ENCODE data around the gene FBXL2. TPM values are rescaled to one million over a fixed set of nuclear protein-coding genes. Genes with fewer than 3 reads are reported as not detected.

FBXL2 gene
- total RNA-seq, 3 donors from 2014 or later (not counting 1 experiment from before 2014, with no cell fraction given): not detected

DNA sequence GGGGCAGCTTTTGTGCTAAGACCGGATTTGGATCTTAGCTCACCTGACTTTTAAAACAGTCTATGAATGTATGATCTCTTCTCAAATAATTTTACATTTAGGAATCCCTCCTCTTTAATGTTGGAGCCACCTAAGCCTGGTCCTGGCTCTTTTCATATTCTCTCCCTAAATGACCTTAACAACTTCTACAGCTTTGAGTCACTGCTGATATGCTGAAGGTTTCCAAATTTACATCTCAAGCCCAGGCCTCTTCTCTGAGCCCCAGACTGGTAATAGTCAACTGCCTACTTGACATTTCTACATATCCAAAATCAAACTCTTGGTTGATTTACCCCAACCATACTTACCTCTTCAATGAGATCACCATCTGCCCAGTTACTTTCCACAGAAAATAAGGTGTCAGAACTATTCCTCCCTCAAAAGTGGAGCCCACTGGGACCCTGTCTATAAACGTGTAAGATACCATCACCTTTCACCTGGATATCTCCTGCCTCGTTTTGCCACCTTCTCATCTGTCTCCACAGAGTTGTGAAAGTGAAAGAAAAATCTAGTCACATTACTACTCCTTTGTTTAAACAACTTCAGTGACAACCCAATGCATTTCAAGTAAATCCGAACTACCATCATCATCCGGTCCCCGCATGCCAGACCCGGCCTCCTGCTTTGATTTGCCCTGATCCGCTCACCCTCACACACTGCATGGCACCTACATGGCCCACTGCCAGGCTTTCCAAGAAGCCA, 114.2 kb downstream of the FBXL2 start:
- no peaks in the 10 kb centered on the region for H3K27me3 Mint-ChIP-seq (ENCODE audit: low read depth in 2 of 2)
- Histone ChIP-seq H3K27ac (ENCODE audit: low read length) (no peak overlapping the region), H3K4me3 (ENCODE audit: low read length) (no peak overlapping the region), H3K4me1 (ENCODE audit: control insufficient read depth, insufficient read depth, low read length) (no peaks in the 10 kb centered on the region), H3K9me3 (ENCODE audit: control insufficient read depth, insufficient read depth, low read length) (no peaks in the 10 kb centered on the region), H3K36me3 (ENCODE audit: control insufficient read depth, insufficient read depth, low read length) (peaks cover 74% of the 10 kb centered on the region), H3K27me3 (ENCODE audit: control insufficient read depth, insufficient read depth, low read length) (no peaks in the 10 kb centered on the region)
- H3K9me3 Mint-ChIP-seq: no peaks in the 10 kb centered on the region
- intact Hi-C loops (cut with micrococcal nuclease): no loop called here
- DNase-seq: no peak
- H3K4me1 Mint-ChIP-seq: peaks cover 7 to 11% of the 10 kb centered on the region in 2 donors
- H3K27ac Mint-ChIP-seq: peak overlapping the region; percentile 13 to 23
- H3K36me3 Mint-ChIP-seq: peaks cover 38% of the 10 kb centered on the region
- TF ChIP-seq, protein P1, sequence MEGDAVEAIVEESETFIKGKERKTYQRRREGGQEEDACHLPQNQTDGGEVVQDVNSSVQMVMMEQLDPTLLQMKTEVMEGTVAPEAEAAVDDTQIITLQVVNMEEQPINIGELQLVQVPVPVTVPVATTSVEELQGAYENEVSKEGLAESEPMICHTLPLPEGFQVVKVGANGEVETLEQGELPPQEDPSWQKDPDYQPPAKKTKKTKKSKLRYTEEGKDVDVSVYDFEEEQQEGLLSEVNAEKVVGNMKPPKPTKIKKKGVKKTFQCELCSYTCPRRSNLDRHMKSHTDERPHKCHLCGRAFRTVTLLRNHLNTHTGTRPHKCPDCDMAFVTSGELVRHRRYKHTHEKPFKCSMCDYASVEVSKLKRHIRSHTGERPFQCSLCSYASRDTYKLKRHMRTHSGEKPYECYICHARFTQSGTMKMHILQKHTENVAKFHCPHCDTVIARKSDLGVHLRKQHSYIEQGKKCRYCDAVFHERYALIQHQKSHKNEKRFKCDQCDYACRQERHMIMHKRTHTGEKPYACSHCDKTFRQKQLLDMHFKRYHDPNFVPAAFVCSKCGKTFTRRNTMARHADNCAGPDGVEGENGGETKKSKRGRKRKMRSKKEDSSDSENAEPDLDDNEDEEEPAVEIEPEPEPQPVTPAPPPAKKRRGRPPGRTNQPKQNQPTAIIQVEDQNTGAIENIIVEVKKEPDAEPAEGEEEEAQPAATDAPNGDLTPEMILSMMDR (IDR thresholded peaks at IDR 0.05): no peak
- 89% methylated on average over 8 of the region's 8 CpGs for WGBS (ENCODE audit: insufficient coverage)
- H3K4me3 Mint-ChIP-seq: no peak overlapping the region
- no peak for ATAC-seq

DNA sequence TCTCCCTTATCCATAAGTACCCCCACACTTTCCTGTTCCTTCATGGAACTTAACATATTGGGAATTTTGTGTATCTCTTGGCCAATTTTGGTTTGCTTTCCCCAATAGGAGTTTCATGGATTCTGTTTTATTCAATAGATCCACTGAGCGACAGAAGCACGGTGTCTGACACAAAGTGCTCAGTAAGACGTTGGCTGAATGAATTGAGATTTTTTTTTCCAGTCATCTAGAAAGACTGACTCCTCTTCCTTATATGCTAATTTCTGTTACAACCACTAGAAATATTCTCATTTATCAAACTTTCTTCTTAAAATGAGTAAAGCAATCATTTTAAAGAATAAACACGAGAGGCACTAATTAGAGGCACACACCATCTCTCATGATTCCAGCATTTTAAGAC, 114.9 kb downstream of the FBXL2 start:
- Histone ChIP-seq H3K27me3 (ENCODE audit: control insufficient read depth, insufficient read depth, low read length) (no peaks in the 10 kb centered on the region), H3K27ac (ENCODE audit: low read length) (no peak overlapping the region), H3K4me3 (ENCODE audit: low read length) (no peak overlapping the region), H3K4me1 (ENCODE audit: control insufficient read depth, insufficient read depth, low read length) (no peaks in the 10 kb centered on the region), H3K9me3 (ENCODE audit: control insufficient read depth, insufficient read depth, low read length) (no peaks in the 10 kb centered on the region), H3K36me3 (ENCODE audit: control insufficient read depth, insufficient read depth, low read length) (peaks cover 76% of the 10 kb centered on the region)
- Mint-ChIP-seq H3K36me3 (peaks cover 44% of the 10 kb centered on the region), H3K27ac (peak overlapping the region; percentile 13 to 23), H3K4me3 (no peak overlapping the region), H3K27me3 (ENCODE audit: low read depth in 2 of 2) (no peaks in the 10 kb centered on the region), H3K9me3 (no peaks in the 10 kb centered on the region), H3K4me1 (peaks cover 6 to 7% of the 10 kb centered on the region in 2 donors)
- WGBS (ENCODE audit: insufficient coverage): 89% methylated on average over 4 of the region's 4 CpGs
- DNase-seq (no peak), ATAC-seq (no peak)
- intact Hi-C loops (cut with micrococcal nuclease): no loop called here
- TF ChIP-seq, protein P1 (IDR thresholded peaks at IDR 0.05): no peak

- no peaks in the 10 kb centered on the region for H3K9me3 Mint-ChIP-seq
- H3K36me3 ChIP-seq (ENCODE audit: control insufficient read depth, insufficient read depth, low read length): peaks cover 80% of the 10 kb centered on the region
- no peaks in the 10 kb centered on the region for H3K27me3 ChIP-seq (ENCODE audit: control insufficient read depth, insufficient read depth, low read length)
- peak overlapping the region in 1 of 2 donors; percentile 13 for H3K27ac Mint-ChIP-seq
- ATAC-seq: no peak
- TF ChIP-seq, protein P1 (IDR thresholded peaks at IDR 0.05): no peak
- H3K9me3 ChIP-seq (ENCODE audit: control insufficient read depth, insufficient read depth, low read length): no peaks in the 10 kb centered on the region
- H3K4me1 Mint-ChIP-seq: peaks cover 6 to 7% of the 10 kb centered on the region in 2 donors
- H3K4me1 ChIP-seq (ENCODE audit: control insufficient read depth, insufficient read depth, low read length): no peaks in the 10 kb centered on the region
- no peak overlapping the region for H3K27ac ChIP-seq (ENCODE audit: low read length)
- no peak for DNase-seq
- H3K36me3 Mint-ChIP-seq: peaks cover 49% of the 10 kb centered on the region
- no peak overlapping the region for H3K4me3 Mint-ChIP-seq
- intact Hi-C loops (cut with micrococcal nuclease): no loop called here
- no peak overlapping the region for H3K4me3 ChIP-seq (ENCODE audit: low read length)
- 83% methylated on average over 3 of the region's 4 CpGs for WGBS (ENCODE audit: insufficient coverage)
- no peaks in the 10 kb centered on the region for H3K27me3 Mint-ChIP-seq (ENCODE audit: low read depth in 2 of 2)
Observed at GRCh38 chr3:33392703-33393125, 115.5 kb downstream of the FBXL2 start.
